IMR-90 (cell line): Measurements from ENCODE around the gene PIEZO1. TPM values are rescaled to one million over a fixed set of nuclear protein-coding genes. Genes with fewer than 3 reads are reported as not detected.

Source experiments
- ATAC-seq: fragments of 200-7000 bp; cut with Tn5 transposase; 2 replicates; pipeline ENCODE4 v1.9.1; 2020; ENCODE audit warnings: low read depth, mild to moderate bottlenecking, moderate library complexity
- BruUV-seq: library from RNA; stranded (reverse); fragments of 400-500 nt; replicated peaks from 2 replicates; lab custom pipeline; 2021; lab: Mats Ljungman, UMichigan
- CTCF ChIA-PET: fragments of 300-600 bp; formaldehyde crosslinking; extraction: SDS; loops from one replicate; lab custom pipeline; 2021; ENCODE audit warnings: antibody characterized with exemption; lab: Yijun Ruan, JAX
- POLR2A ChIA-PET: fragments of 300-600 bp; sonication (Branson Sonifier 250); formaldehyde crosslinking; loops from one replicate; lab custom pipeline; 2022; ENCODE audit warnings: antibody characterized with exemption; ENCODE audit not compliant: unreplicated experiment; lab: Charles Lee
- DNase-seq: peaks from one replicate; pipeline ENCODE4 v3.0.0; 2013
- H2AFZ ChIP-seq: replicated peaks from 2 replicates; pipeline ENCODE3; 2013; ENCODE audit warnings: low read length, mild to moderate bottlenecking; ENCODE audit not compliant: poor library complexity
- H2AK5ac ChIP-seq: 2 replicates; pipeline ENCODE4 v1.6.1; 2013; ENCODE audit warnings: low read depth, low read length, inconsistent platforms
- H2AK9ac ChIP-seq: replicated peaks from 2 replicates; pipeline ENCODE3; 2013; ENCODE audit warnings: mild to moderate bottlenecking, low read depth, low read length, moderate library complexity; ENCODE audit not compliant: poor library complexity
- H2BK120ac ChIP-seq: 2 replicates; pipeline ENCODE4 v1.6.1; 2013; ENCODE audit warnings: low read depth, low read length, inconsistent platforms
- H2BK15ac ChIP-seq: 3 replicates; pipeline ENCODE4 v1.6.1; 2013; ENCODE audit warnings: low read depth, low read length, inconsistent platforms
- H2BK20ac ChIP-seq: 2 replicates; pipeline ENCODE4 v1.6.1; 2013; ENCODE audit warnings: low read depth, mild to moderate bottlenecking, inconsistent platforms, low read length, moderate library complexity
- H2BK5ac ChIP-seq: 2 replicates; pipeline ENCODE4 v1.6.1; 2013; ENCODE audit warnings: mild to moderate bottlenecking, low read depth, low read length, inconsistent platforms; ENCODE audit not compliant: poor library complexity, severe bottlenecking
- H3K14ac ChIP-seq: replicated peaks from 2 replicates; pipeline ENCODE4 v1.6.1; 2013; ENCODE audit warnings: low read depth, low read length, inconsistent platforms
- H3K18ac ChIP-seq: 2 replicates; pipeline ENCODE4 v1.6.1; 2013; ENCODE audit warnings: low read depth, low read length, control low read depth
- H3K23ac ChIP-seq: 2 replicates; pipeline ENCODE4 v1.6.1; 2013; ENCODE audit warnings: low read depth, low read length, inconsistent platforms
- H3K27ac ChIP-seq: 2 replicates; pipeline ENCODE4 v1.5.1; 2013; ENCODE audit warnings: mild to moderate bottlenecking, control low read depth, low read length; ENCODE audit not compliant: insufficient read depth
- H3K27me3 ChIP-seq: 2 replicates; pipeline ENCODE4 v1.6.1; 2013; ENCODE audit warnings: low read length; ENCODE audit not compliant: control insufficient read depth, insufficient read depth
- H3K36me3 ChIP-seq: 2 replicates; pipeline ENCODE4 v1.6.1; 2013; ENCODE audit warnings: low read length, mixed read lengths; ENCODE audit not compliant: control insufficient read depth, insufficient read depth
- H3K4ac ChIP-seq: 2 replicates; pipeline ENCODE4 v1.6.1; 2013; ENCODE audit warnings: low read depth, low read length, inconsistent platforms
- H3K4me1 ChIP-seq: 2 replicates; pipeline ENCODE4 v1.6.1; 2013; ENCODE audit warnings: low read length, mixed read lengths; ENCODE audit not compliant: control insufficient read depth, insufficient read depth
- H3K4me2 ChIP-seq: 2 replicates; pipeline ENCODE4 v1.6.1; 2013; ENCODE audit warnings: low read depth, mild to moderate bottlenecking, control low read depth, low read length, moderate library complexity
- H3K4me3 ChIP-seq: 2 replicates; pipeline ENCODE4 v1.5.1; 2013; ENCODE audit warnings: low read depth, mild to moderate bottlenecking, control low read depth, low read length, moderate library complexity; ENCODE audit not compliant: insufficient read depth
- H3K56ac ChIP-seq: 2 replicates; pipeline ENCODE4 v1.6.1; 2013; ENCODE audit warnings: low read length, inconsistent platforms; ENCODE audit not compliant: insufficient read depth; ENCODE audit errors: extremely low read depth
- H3K79me1 ChIP-seq, 2 experiments: 2 replicates each; pipeline ENCODE4 v1.6.1; 2013; ENCODE audit warnings: low read length in 2 of 2, inconsistent platforms in 1 of 2, low read depth in 1 of 2
- H3K9ac ChIP-seq: 2 replicates; pipeline ENCODE4 v1.6.1; 2013; ENCODE audit warnings: low read depth, low read length, control low read depth
- H3K9me1 ChIP-seq: 2 replicates; pipeline ENCODE4 v1.6.1; 2013; ENCODE audit warnings: low read length, inconsistent platforms; ENCODE audit not compliant: insufficient read depth
- H3K9me3 ChIP-seq: 2 replicates; pipeline ENCODE4 v1.6.1; 2013; ENCODE audit warnings: low read length; ENCODE audit not compliant: control insufficient read depth, insufficient read depth
- H4K20me1 ChIP-seq: 2 replicates; pipeline ENCODE4 v1.6.1; 2013; ENCODE audit warnings: low read length, inconsistent platforms; ENCODE audit not compliant: insufficient read depth
- H4K5ac ChIP-seq: 2 replicates; pipeline ENCODE4 v1.6.1; 2013; ENCODE audit warnings: mild to moderate bottlenecking, low read depth, low read length, control low read depth
- H4K8ac ChIP-seq, 2 experiments: 2 replicates each; pipeline ENCODE4 v1.6.1; 2013; ENCODE audit warnings: low read depth in 2 of 2, low read length in 2 of 2, control low read depth in 1 of 2, inconsistent platforms in 1 of 2
- H4K91ac ChIP-seq: 2 replicates; pipeline ENCODE4 v1.6.1; 2013; ENCODE audit warnings: low read depth, low read length, inconsistent platforms; ENCODE audit not compliant: insufficient read depth
- CEBPB ChIP-seq: IDR thresholded peaks from 2 replicates; pipeline ENCODE4 v1.6.1; 2012; ENCODE audit warnings: low read depth, low read length, improper control_type of control experiment
- CHD1 ChIP-seq: IDR thresholded peaks from 2 replicates; pipeline ENCODE4 v1.6.1; 2012; ENCODE audit warnings: low read depth, low read length, improper control_type of control experiment
- FOS ChIP-seq: fragments of 150-350 bp; IDR thresholded peaks from 2 replicates; pipeline ENCODE4 v1.6.1; 2016; ENCODE audit warnings: low read depth, low read length
- MAFK ChIP-seq: IDR thresholded peaks from 2 replicates; pipeline ENCODE4 v1.6.1; 2012; ENCODE audit warnings: low read depth, low read length, improper control_type of control experiment
- NFE2L2 ChIP-seq: fragments of 150-350 bp; IDR thresholded peaks from 2 replicates; pipeline ENCODE4 v1.6.1; 2016; ENCODE audit warnings: low read depth, mild to moderate bottlenecking, low read length
- POLR2A ChIP-seq: IDR thresholded peaks from 2 replicates; pipeline ENCODE4 v1.6.1; 2012; ENCODE audit warnings: mild to moderate bottlenecking, low read depth, low read length
- RCOR1 ChIP-seq: IDR thresholded peaks from 2 replicates; pipeline ENCODE4 v1.6.1; 2012; ENCODE audit warnings: mild to moderate bottlenecking, low read length, improper control_type of control experiment; ENCODE audit not compliant: insufficient replicate concordance
- SMC3 ChIP-seq: fragments of 150-350 bp; IDR thresholded peaks from 2 replicates; pipeline ENCODE4 v1.6.1; 2016; ENCODE audit warnings: low read depth, mild to moderate bottlenecking, antibody characterized with exemption, low read length, moderate library complexity
- WGBS, 2 experiments: methylation state at CpG; one replicate each; pipeline versions ENCODE4 v1.1.5 to v1.1.7; 2013; ENCODE audit warnings: missing lambda C conversion rate in 2 of 2; ENCODE audit not compliant: insufficient read length in 1 of 2; ENCODE audit errors: extremely low coverage in 2 of 2; 5-methylcytosine and 5-hydroxymethylcytosine counted together
- dilution Hi-C: fragments of 300-500 bp; cut with HindIII; formaldehyde crosslinking; loops from one replicate; pipeline ENCODE4 v1.14.3; 2018; ENCODE audit warnings: low sequenced_read_pairs; ENCODE audit not compliant: unreplicated experiment
- in situ Hi-C: fragments of 300-500 bp; cut with MboI; formaldehyde crosslinking; loops from 3 replicates; pipeline ENCODE4 v1.14.3; 2019; ENCODE audit warnings: low sequenced_read_pairs, inconsistent platforms, mixed read lengths
- intact Hi-C: fragments of 100-400 bp; cut with micrococcal nuclease; formaldehyde crosslinking; loops from 2 replicates; pipeline ENCODE4 v1.10.0; 2022
- polyA plus RNA-seq, 3 experiments: library from polyadenylated mRNA; depleted of rRNA; stranded (reverse); fragments of >200 nt; gene quantifications; 2 replicates each; pipeline ENCODE4 v1.2.3, GENCODE V29; 2012; ENCODE audit warnings: low replicate concordance in 1 of 3
- total RNA-seq: library from RNA; depleted of rRNA; stranded (reverse); fragments of >200 nt; gene quantifications from 2 replicates; pipeline ENCODE4 v1.2.3, GENCODE V29; 2012
- TF ChIP-seq, protein P1 (sequence below): fragments of 150-350 bp; IDR thresholded peaks from 2 replicates; pipeline ENCODE4 v1.6.1; 2017; ENCODE audit warnings: mild to moderate bottlenecking, antibody characterized with exemption, low read length, low read depth
- TF ChIP-seq, protein P2 (sequence below): fragments of 150-350 bp; IDR thresholded peaks from 2 replicates; pipeline ENCODE4 v1.6.1; 2016; ENCODE audit warnings: low read depth, mild to moderate bottlenecking, low read length, moderate library complexity, borderline replicate concordance
- TF ChIP-seq, protein P3 (sequence below): conservative IDR thresholded peaks from 2 replicates; pipeline ENCODE4 v1.5.1; 2012; ENCODE audit warnings: mild to moderate bottlenecking, low read depth, low read length, improper control_type of control experiment

PIEZO1 gene
- total and polyA plus RNA-seq, 2 of the 4 experiments (the other 2 are of a cell fraction) = 36.2 to 372 TPM

DNA sequence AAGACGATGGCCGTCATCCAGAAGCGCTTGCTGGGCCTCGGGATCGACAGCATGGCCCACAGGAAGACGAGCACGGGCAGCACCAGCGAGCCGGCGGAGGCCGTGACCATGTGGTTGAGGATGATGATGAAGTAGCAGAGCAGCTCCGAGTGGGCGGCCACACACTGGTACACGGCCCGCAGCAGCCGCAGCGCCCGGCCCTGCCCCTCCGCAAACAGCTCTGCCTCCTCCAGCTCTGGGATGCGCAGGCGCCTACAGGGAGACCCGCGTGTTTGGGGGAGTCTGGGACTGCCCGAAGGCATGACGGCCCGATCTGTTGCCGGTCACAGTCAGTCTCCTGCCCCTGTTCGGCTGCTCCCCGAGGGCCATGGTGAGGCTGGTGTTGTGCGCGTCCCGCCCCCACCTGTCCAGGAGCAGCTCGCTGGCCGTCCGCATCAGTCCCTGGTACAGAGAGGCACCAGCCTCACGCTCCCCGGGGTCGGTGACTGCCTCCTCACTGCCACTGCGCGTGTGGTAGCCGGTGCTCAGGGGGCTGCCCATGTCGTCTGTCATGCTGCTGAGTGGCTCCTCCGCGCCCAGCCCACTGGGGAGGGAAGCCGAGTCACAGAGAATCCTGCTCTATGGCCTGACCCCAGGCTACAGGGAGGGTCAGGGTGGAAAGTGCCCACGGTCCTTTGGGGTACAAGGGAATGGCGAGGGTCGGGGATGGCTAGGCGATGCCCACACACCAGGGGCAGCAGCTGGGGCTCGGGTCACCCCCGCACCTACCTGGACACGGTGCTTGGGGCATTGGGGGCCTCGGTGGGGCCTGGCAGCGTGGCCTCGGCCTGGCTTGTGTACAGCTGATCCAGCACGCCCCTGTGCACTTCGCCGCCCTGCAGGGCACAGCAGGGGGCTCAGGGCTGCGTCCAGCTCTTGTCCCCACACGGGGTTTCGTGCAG, 62.9 kb downstream of the PIEZO1 start:
- Histone ChIP-seq H2BK120ac (no peak overlapping the region), H3K4me3 (no peak overlapping the region), H3K36me3 (peaks cover 95% of the 10 kb centered on the region), H2BK15ac (no peak overlapping the region), H3K4me1 (no peaks in the 10 kb centered on the region), H4K20me1 (peaks cover 17% of the 10 kb centered on the region), H4K5ac (no peak overlapping the region), H3K18ac (no peak overlapping the region), H3K14ac (no peak overlapping the region), H2AK5ac (no peak overlapping the region), H2AFZ (no peak overlapping the region), H3K9me1 (no peaks in the 10 kb centered on the region), H4K91ac (no peak overlapping the region), H3K56ac (no peak overlapping the region), H2AK9ac (no peak overlapping the region), H3K9ac (no peak overlapping the region), H2BK20ac (no peak overlapping the region), H2BK5ac (no peak overlapping the region), H3K9me3 (no peaks in the 10 kb centered on the region), H3K27ac (no peak overlapping the region), H4K8ac (no peak overlapping the region), H3K4ac (no peak overlapping the region), H3K23ac (no peak overlapping the region), H3K27me3 (no peaks in the 10 kb centered on the region), H3K4me2 (no peak overlapping the region), H3K79me1 (peaks cover 2 to 22% of the 10 kb centered on the region in 2 experiments; a peak in 3 of 4 replicates)
- no TSS peak for BruUV-seq
- ATAC-seq = no peak
- ChIA-PET CTCF (interaction anchor here (0.7 kb wide), 1 partner anchor 16 kb away, joined by 3 read pairs; no protein-coding TSS in a partner anchor), POLR2A (no interaction called here)
- intact Hi-C loops (no loop called here), dilution Hi-C loops (no loop called here), in situ Hi-C loops (no loop called here)
- WGBS, 2 experiments = 96% methylated on average over 42 of the region's 61 CpGs; no CpG with 5 or more reads in 1 of the 2 experiments
- DNase-seq = no peak
- TF ChIP-seq SMC3 = no peak
- TF ChIP-seq, protein P1, sequence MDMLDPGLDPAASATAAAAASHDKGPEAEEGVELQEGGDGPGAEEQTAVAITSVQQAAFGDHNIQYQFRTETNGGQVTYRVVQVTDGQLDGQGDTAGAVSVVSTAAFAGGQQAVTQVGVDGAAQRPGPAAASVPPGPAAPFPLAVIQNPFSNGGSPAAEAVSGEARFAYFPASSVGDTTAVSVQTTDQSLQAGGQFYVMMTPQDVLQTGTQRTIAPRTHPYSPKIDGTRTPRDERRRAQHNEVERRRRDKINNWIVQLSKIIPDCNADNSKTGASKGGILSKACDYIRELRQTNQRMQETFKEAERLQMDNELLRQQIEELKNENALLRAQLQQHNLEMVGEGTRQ = no peak
- TF ChIP-seq RCOR1 = no peak
- TF ChIP-seq MAFK = no peak
- TF ChIP-seq FOS = no peak
- TF ChIP-seq, protein P2, sequence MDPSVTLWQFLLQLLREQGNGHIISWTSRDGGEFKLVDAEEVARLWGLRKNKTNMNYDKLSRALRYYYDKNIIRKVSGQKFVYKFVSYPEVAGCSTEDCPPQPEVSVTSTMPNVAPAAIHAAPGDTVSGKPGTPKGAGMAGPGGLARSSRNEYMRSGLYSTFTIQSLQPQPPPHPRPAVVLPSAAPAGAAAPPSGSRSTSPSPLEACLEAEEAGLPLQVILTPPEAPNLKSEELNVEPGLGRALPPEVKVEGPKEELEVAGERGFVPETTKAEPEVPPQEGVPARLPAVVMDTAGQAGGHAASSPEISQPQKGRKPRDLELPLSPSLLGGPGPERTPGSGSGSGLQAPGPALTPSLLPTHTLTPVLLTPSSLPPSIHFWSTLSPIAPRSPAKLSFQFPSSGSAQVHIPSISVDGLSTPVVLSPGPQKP = no peak
- TF ChIP-seq CHD1 = no peak
- TF ChIP-seq, protein P3, sequence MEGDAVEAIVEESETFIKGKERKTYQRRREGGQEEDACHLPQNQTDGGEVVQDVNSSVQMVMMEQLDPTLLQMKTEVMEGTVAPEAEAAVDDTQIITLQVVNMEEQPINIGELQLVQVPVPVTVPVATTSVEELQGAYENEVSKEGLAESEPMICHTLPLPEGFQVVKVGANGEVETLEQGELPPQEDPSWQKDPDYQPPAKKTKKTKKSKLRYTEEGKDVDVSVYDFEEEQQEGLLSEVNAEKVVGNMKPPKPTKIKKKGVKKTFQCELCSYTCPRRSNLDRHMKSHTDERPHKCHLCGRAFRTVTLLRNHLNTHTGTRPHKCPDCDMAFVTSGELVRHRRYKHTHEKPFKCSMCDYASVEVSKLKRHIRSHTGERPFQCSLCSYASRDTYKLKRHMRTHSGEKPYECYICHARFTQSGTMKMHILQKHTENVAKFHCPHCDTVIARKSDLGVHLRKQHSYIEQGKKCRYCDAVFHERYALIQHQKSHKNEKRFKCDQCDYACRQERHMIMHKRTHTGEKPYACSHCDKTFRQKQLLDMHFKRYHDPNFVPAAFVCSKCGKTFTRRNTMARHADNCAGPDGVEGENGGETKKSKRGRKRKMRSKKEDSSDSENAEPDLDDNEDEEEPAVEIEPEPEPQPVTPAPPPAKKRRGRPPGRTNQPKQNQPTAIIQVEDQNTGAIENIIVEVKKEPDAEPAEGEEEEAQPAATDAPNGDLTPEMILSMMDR = no peak
- no peak for TF ChIP-seq NFE2L2
- no peak for TF ChIP-seq CEBPB
- no peak for TF ChIP-seq POLR2A
